ENCODE results near the gene UNC79. TPM values are rescaled to one million over a fixed set of nuclear protein-coding genes. Genes with fewer than 3 reads are reported as not detected.

The UNC79 gene
- total RNA-seq, 1 donor from 2014 or later, result 0.18 TPM

- H3K36me3 ChIP-seq, result no peaks in the 10 kb centered on the region
- H3K9me3 ChIP-seq, result no peaks in the 10 kb centered on the region
- H3K4me1 ChIP-seq, result no peaks in the 10 kb centered on the region
- H3K4me3 ChIP-seq, result no peak overlapping the region
- ATAC-seq (no peak), DNase-seq (no peak)
- TF ChIP-seq, protein P1, sequence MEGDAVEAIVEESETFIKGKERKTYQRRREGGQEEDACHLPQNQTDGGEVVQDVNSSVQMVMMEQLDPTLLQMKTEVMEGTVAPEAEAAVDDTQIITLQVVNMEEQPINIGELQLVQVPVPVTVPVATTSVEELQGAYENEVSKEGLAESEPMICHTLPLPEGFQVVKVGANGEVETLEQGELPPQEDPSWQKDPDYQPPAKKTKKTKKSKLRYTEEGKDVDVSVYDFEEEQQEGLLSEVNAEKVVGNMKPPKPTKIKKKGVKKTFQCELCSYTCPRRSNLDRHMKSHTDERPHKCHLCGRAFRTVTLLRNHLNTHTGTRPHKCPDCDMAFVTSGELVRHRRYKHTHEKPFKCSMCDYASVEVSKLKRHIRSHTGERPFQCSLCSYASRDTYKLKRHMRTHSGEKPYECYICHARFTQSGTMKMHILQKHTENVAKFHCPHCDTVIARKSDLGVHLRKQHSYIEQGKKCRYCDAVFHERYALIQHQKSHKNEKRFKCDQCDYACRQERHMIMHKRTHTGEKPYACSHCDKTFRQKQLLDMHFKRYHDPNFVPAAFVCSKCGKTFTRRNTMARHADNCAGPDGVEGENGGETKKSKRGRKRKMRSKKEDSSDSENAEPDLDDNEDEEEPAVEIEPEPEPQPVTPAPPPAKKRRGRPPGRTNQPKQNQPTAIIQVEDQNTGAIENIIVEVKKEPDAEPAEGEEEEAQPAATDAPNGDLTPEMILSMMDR (IDR thresholded peaks at IDR 0.05), result no peak
- H3K27ac ChIP-seq, result no peak overlapping the region
- intact Hi-C loops (cut with DNase I), result no loop called here
- H3K27me3 ChIP-seq (ENCODE audit: low read depth), result no peaks in the 10 kb centered on the region
Measured at GRCh38 chr14:93582516-93582915, 151.8 kb downstream of the UNC79 start.

- no peak for DNase-seq
- TF ChIP-seq, protein P1 (IDR thresholded peaks at IDR 0.05), result no peak
- no peak overlapping the region for H3K4me3 ChIP-seq
- H3K4me1 ChIP-seq, result no peaks in the 10 kb centered on the region
- intact Hi-C loops (cut with DNase I), result no loop called here
- no peaks in the 10 kb centered on the region for H3K27me3 ChIP-seq (ENCODE audit: low read depth)
- no peak for ATAC-seq
- no peaks in the 10 kb centered on the region for H3K36me3 ChIP-seq
- H3K27ac ChIP-seq, result no peak overlapping the region
- no peaks in the 10 kb centered on the region for H3K9me3 ChIP-seq
Measured at GRCh38 chr14:93587330-93587729, 156.6 kb downstream of the UNC79 start.

DNA sequence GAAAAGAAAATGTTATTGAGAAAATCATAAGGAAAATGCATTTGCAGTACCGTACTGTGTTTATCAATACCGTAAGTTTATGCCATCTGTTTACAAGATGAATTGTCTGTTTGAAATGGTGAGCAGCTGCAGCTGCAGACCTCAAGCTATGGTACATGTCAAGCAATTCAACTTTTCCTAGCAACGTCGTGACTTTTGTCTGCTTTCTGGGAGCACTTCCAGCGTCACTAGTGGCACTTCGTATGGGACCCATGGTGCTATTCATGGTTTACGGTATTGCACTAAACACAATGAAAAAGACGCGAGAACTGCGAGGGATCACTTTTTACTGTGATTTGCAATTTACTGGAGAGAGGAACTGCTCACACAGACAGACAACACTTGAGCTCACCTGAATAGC lies 160.8 kb downstream of the UNC79 start:
- Histone ChIP-seq H3K9me3 (no peaks in the 10 kb centered on the region), H3K4me3 (no peak overlapping the region), H3K27ac (no peak overlapping the region), H3K27me3 (ENCODE audit: low read depth) (no peaks in the 10 kb centered on the region), H3K4me1 (no peaks in the 10 kb centered on the region), H3K36me3 (no peaks in the 10 kb centered on the region)
- TF ChIP-seq, protein P1 (IDR thresholded peaks at IDR 0.05), result no peak
- ATAC-seq, result no peak
- DNase-seq, result no peak
- intact Hi-C loops (cut with DNase I), result no loop called here

GRCh38 chr14:93592786-93593185 lies 162.0 kb downstream of the UNC79 start:
- no peaks in the 10 kb centered on the region for H3K36me3 ChIP-seq
- ATAC-seq (no peak), DNase-seq (no peak)
- intact Hi-C loops (cut with DNase I), result no loop called here
- TF ChIP-seq, protein P1 (IDR thresholded peaks at IDR 0.05), result no peak
- H3K9me3 ChIP-seq, result no peaks in the 10 kb centered on the region
- H3K4me1 ChIP-seq, result no peaks in the 10 kb centered on the region
- no peak overlapping the region for H3K27ac ChIP-seq
- no peaks in the 10 kb centered on the region for H3K27me3 ChIP-seq (ENCODE audit: low read depth)
- H3K4me3 ChIP-seq, result no peak overlapping the region

GRCh38 chr14:93606091-93606490 lies 175.4 kb downstream of the UNC79 start:
- H3K4me1 ChIP-seq, result no peaks in the 10 kb centered on the region
- no peaks in the 10 kb centered on the region for H3K36me3 ChIP-seq
- no peaks in the 10 kb centered on the region for H3K9me3 ChIP-seq
- H3K27me3 ChIP-seq (ENCODE audit: low read depth), result no peaks in the 10 kb centered on the region
- DNase-seq (no peak), ATAC-seq (no peak)
- TF ChIP-seq, protein P1 (IDR thresholded peaks at IDR 0.05), result no peak
- no peak overlapping the region for H3K4me3 ChIP-seq
- no peak overlapping the region for H3K27ac ChIP-seq
- intact Hi-C loops (cut with DNase I), result no loop called here

Measured in lower lobe of right lung (tissue), 2 donors.